SK-N-SH treated with all-trans-retinoic acid at 6 μM for 48 hours (cell line): ENCODE results near the gene CDK5R1.

Source experiments
- ARNTL ChIP-seq: fragments of 450-650 bp; formaldehyde crosslinking; IDR thresholded peaks from 2 replicates; pipeline ENCODE4 v1.5.0; 2020; ENCODE audit warnings: low read depth, mild to moderate bottlenecking, moderate library complexity, borderline replicate concordance
- OSR1 ChIP-seq: fragments of 250-450 bp; sonication (Bioruptor Pico); IDR thresholded peaks from 2 replicates; pipeline ENCODE4 v1.8.0; 2022; ENCODE audit warnings: moderate library complexity, mild to moderate bottlenecking, inconsistent platforms
- ZNF565 ChIP-seq: fragments of 450-650 bp; formaldehyde crosslinking; conservative IDR thresholded peaks from 2 replicates; pipeline ENCODE4 v1.5.0; 2020; ENCODE audit warnings: low read depth, mild to moderate bottlenecking, moderate library complexity
- ZNF8 ChIP-seq: fragments of 450-650 bp; formaldehyde crosslinking; IDR thresholded peaks from 2 replicates; pipeline ENCODE4 v1.5.0; 2020; ENCODE audit warnings: mild to moderate bottlenecking, moderate library complexity
- TF ChIP-seq, protein P1 (sequence below): fragments of 250-450 bp; sonication (Bioruptor Pico); IDR thresholded peaks from 2 replicates; pipeline ENCODE4 v1.5.1; 2021; ENCODE audit warnings: mild to moderate bottlenecking, moderate library complexity
- TF ChIP-seq, protein P2 (sequence below): fragments of 250-450 bp; sonication (Bioruptor Pico); IDR thresholded peaks from 2 replicates; pipeline ENCODE4 v1.8.0; 2020; ENCODE audit warnings: mild to moderate bottlenecking, moderate library complexity, borderline replicate concordance

DNA sequence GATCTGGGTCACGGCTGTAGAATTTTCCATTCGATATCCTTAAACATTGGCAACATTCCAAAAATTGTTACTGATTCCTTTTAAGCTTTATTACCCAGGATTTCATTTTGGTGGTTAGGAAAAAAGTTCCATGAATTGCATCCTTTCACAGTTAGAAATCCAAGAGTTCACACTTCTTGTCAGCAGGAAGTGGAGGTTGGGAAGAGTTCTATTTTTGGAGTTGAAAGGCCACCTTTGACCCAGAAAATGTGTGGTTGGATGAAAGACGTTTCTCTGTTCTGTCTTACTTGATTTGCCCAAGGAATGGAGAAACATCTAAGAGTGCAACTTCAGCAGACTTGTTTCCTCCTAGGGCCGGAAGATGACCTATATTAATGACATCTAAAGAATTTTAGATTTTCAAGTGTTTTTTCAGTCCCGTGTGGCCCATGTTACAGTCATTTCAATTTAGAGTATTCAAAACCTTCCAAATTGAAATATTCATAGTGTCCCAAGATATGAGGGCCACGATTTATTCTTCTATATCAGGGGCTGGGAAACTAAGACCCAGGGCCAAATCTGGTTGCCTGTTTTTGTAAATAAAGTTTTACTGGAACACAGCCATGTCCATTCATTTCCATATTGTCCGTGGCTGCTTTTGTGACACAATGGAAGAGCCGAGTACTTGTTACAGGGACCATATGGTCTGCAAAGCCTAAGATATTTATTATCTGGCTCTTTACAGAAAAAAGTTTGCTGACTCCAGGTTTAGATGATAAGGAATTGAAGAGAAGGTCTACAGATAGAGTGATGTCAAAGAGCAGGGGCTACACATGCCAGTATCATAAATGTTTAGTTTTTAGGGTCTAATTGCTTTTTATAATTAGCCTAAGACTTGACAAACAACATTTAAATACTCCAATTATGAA, 50.2 kb downstream of the CDK5R1 start:
- TF ChIP-seq ARNTL (CRISPR knock-in tag), result no peak
- TF ChIP-seq ZNF565 (CRISPR knock-in tag), result no peak
- TF ChIP-seq, protein P1, sequence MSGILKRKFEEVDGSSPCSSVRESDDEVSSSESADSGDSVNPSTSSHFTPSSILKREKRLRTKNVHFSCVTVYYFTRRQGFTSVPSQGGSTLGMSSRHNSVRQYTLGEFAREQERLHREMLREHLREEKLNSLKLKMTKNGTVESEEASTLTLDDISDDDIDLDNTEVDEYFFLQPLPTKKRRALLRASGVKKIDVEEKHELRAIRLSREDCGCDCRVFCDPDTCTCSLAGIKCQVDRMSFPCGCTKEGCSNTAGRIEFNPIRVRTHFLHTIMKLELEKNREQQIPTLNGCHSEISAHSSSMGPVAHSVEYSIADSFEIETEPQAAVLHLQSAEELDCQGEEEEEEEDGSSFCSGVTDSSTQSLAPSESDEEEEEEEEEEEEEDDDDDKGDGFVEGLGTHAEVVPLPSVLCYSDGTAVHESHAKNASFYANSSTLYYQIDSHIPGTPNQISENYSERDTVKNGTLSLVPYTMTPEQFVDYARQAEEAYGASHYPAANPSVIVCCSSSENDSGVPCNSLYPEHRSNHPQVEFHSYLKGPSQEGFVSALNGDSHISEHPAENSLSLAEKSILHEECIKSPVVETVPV (CRISPR knock-in tag), result no peak
- TF ChIP-seq OSR1 (CRISPR knock-in tag), result no peak
- no peak for TF ChIP-seq ZNF8 (CRISPR knock-in tag)
- TF ChIP-seq, protein P2, sequence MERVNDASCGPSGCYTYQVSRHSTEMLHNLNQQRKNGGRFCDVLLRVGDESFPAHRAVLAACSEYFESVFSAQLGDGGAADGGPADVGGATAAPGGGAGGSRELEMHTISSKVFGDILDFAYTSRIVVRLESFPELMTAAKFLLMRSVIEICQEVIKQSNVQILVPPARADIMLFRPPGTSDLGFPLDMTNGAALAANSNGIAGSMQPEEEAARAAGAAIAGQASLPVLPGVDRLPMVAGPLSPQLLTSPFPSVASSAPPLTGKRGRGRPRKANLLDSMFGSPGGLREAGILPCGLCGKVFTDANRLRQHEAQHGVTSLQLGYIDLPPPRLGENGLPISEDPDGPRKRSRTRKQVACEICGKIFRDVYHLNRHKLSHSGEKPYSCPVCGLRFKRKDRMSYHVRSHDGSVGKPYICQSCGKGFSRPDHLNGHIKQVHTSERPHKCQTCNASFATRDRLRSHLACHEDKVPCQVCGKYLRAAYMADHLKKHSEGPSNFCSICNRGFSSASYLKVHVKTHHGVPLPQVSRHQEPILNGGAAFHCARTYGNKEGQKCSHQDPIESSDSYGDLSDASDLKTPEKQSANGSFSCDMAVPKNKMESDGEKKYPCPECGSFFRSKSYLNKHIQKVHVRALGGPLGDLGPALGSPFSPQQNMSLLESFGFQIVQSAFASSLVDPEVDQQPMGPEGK (CRISPR knock-in tag), result no peak
